Measurements from ENCODE around the gene SLC35E1. TPM values are rescaled to one million over a fixed set of nuclear protein-coding genes. Genes with fewer than 3 reads are reported as not detected.

Gene SLC35E1
- total RNA-seq, 1 experiment from 2014 or later: 36.3 TPM

- BruUV-seq (replicated peaks): no TSS peak
- H3K4me1 ChIP-seq (ENCODE audit: insufficient read depth, low read length, poor library complexity, severe bottlenecking): peaks cover 70% of the 10 kb centered on the region
- H3K36me3 ChIP-seq (ENCODE audit: insufficient read depth, low read length, poor library complexity, severe bottlenecking): no peaks in the 10 kb centered on the region
- no peaks in the 10 kb centered on the region for H3K9me3 ChIP-seq (ENCODE audit: low read depth, low read length, poor library complexity, severe bottlenecking)
- CTCF ChIA-PET: no interaction called here
- intact Hi-C loops (cut with micrococcal nuclease; ENCODE audit: unreplicated experiment): no loop called here
- no peak for DNase-seq (ENCODE audit: low spot score)
- no peaks in the 10 kb centered on the region for H3K27me3 ChIP-seq (replicated peaks; ENCODE audit: insufficient read depth, low read depth, low read length, poor library complexity)
- no peak overlapping the region for H3K4me3 ChIP-seq (ENCODE audit: low read depth, low read length, poor library complexity, severe bottlenecking)
- no peak for TF ChIP-seq EZH2 (IDR thresholded peaks at IDR 0.05; ENCODE audit: borderline replicate concordance, low read depth, low read length, poor library complexity, severe bottlenecking)
- TF ChIP-seq, protein P1, sequence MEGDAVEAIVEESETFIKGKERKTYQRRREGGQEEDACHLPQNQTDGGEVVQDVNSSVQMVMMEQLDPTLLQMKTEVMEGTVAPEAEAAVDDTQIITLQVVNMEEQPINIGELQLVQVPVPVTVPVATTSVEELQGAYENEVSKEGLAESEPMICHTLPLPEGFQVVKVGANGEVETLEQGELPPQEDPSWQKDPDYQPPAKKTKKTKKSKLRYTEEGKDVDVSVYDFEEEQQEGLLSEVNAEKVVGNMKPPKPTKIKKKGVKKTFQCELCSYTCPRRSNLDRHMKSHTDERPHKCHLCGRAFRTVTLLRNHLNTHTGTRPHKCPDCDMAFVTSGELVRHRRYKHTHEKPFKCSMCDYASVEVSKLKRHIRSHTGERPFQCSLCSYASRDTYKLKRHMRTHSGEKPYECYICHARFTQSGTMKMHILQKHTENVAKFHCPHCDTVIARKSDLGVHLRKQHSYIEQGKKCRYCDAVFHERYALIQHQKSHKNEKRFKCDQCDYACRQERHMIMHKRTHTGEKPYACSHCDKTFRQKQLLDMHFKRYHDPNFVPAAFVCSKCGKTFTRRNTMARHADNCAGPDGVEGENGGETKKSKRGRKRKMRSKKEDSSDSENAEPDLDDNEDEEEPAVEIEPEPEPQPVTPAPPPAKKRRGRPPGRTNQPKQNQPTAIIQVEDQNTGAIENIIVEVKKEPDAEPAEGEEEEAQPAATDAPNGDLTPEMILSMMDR (conservative IDR thresholded peaks at IDR 0.05; ENCODE audit: low read depth, low read length): no peak
- peak overlapping the region; percentile 52 for H3K27ac ChIP-seq (ENCODE audit: low read depth, low read length, poor library complexity, severe bottlenecking)
- POLR2A ChIA-PET (ENCODE audit: low non-redundant PET): no interaction called here
Observed at GRCh38 chr19:16586477-16586871, 14.3 kb upstream of the SLC35E1 start.

GRCh38 chr19:16585808-16586476 lies 13.7 kb upstream of the SLC35E1 start:
- Histone ChIP-seq H3K4me1 (ENCODE audit: insufficient read depth, low read length, poor library complexity, severe bottlenecking) (peaks cover 70% of the 10 kb centered on the region), H3K4me3 (ENCODE audit: low read depth, low read length, poor library complexity, severe bottlenecking) (no peak overlapping the region), H3K36me3 (ENCODE audit: insufficient read depth, low read length, poor library complexity, severe bottlenecking) (no peaks in the 10 kb centered on the region), H3K27ac (ENCODE audit: low read depth, low read length, poor library complexity, severe bottlenecking) (peak overlapping the region; percentile 53), H3K9me3 (ENCODE audit: low read depth, low read length, poor library complexity, severe bottlenecking) (no peaks in the 10 kb centered on the region), H3K27me3 (replicated peaks; ENCODE audit: insufficient read depth, low read depth, low read length, poor library complexity) (no peaks in the 10 kb centered on the region)
- no peak for DNase-seq (ENCODE audit: low spot score)
- intact Hi-C loops (cut with micrococcal nuclease; ENCODE audit: unreplicated experiment): no loop called here
- POLR2A ChIA-PET (ENCODE audit: low non-redundant PET): no interaction called here
- CTCF ChIA-PET: no interaction called here
- no TSS peak for BruUV-seq (replicated peaks)
- TF ChIP-seq, protein P1 (conservative IDR thresholded peaks at IDR 0.05; ENCODE audit: low read depth, low read length): no peak
- no peak for TF ChIP-seq EZH2 (IDR thresholded peaks at IDR 0.05; ENCODE audit: borderline replicate concordance, low read depth, low read length, poor library complexity, severe bottlenecking)

GRCh38 chr19:16585094-16585801 lies 13.0 kb upstream of the SLC35E1 start:
- Histone ChIP-seq H3K9me3 (ENCODE audit: low read depth, low read length, poor library complexity, severe bottlenecking) (no peaks in the 10 kb centered on the region), H3K27ac (ENCODE audit: low read depth, low read length, poor library complexity, severe bottlenecking) (peak overlapping the region; percentile 53), H3K4me3 (ENCODE audit: low read depth, low read length, poor library complexity, severe bottlenecking) (peak overlapping the region; percentile 33), H3K36me3 (ENCODE audit: insufficient read depth, low read length, poor library complexity, severe bottlenecking) (no peaks in the 10 kb centered on the region), H3K4me1 (ENCODE audit: insufficient read depth, low read length, poor library complexity, severe bottlenecking) (peaks cover 67% of the 10 kb centered on the region), H3K27me3 (replicated peaks; ENCODE audit: insufficient read depth, low read depth, low read length, poor library complexity) (no peaks in the 10 kb centered on the region)
- TF ChIP-seq, protein P1 (conservative IDR thresholded peaks at IDR 0.05; ENCODE audit: low read depth, low read length): no peak
- TF ChIP-seq EZH2 (IDR thresholded peaks at IDR 0.05; ENCODE audit: borderline replicate concordance, low read depth, low read length, poor library complexity, severe bottlenecking): no peak
- POLR2A ChIA-PET (ENCODE audit: low non-redundant PET): no interaction called here
- intact Hi-C loops (cut with micrococcal nuclease; ENCODE audit: unreplicated experiment): no loop called here
- no TSS peak for BruUV-seq (replicated peaks)
- DNase-seq (ENCODE audit: low spot score): no peak
- CTCF ChIA-PET: no interaction called here
